HG03064 (cell line): ENCODE data around the gene MRPL19.
A peak's percentile ranks its signal among the peaks of the same experiment; 100 is the strongest.

Source experiments
- ATAC-seq: cut with Tn5 transposase; IDR thresholded peaks from one replicate; pipeline ENCODE4 v1.9.1; 2021; ENCODE audit warnings: low read depth; ENCODE audit not compliant: unreplicated experiment

Gene MRPL19

GRCh38 chr2:75614162-75614651 lies 32.4 kb upstream of the MRPL19 start:
- no peak for ATAC-seq

- ATAC-seq = no peak
Measured at GRCh38 chr2:75616406-75616805, 30.2 kb upstream of the MRPL19 start.

GRCh38 chr2:75616933-75617332 lies 29.6 kb upstream of the MRPL19 start:
- ATAC-seq = no peak

- no peak for ATAC-seq
Measured at GRCh38 chr2:75619956-75620740, 26.4 kb upstream of the MRPL19 start.

GRCh38 chr2:75621228-75621627 lies 25.4 kb upstream of the MRPL19 start:
- no peak for ATAC-seq

- no peak for ATAC-seq
Measured at GRCh38 chr2:75622500-75622899, 24.1 kb upstream of the MRPL19 start.

GRCh38 chr2:75622929-75623328 lies 23.7 kb upstream of the MRPL19 start:
- no peak for ATAC-seq

GRCh38 chr2:75627902-75628504 lies 18.6 kb upstream of the MRPL19 start:
- peak; percentile 74 for ATAC-seq

GRCh38 chr2:75632091-75632701 lies 14.4 kb upstream of the MRPL19 start:
- ATAC-seq = no peak

GRCh38 chr2:75632813-75633212 lies 13.8 kb upstream of the MRPL19 start:
- ATAC-seq = no peak

GRCh38 chr2:75633620-75634019 lies 13.0 kb upstream of the MRPL19 start:
- no peak for ATAC-seq

- ATAC-seq = no peak
Measured at GRCh38 chr2:75634945-75635344, 11.6 kb upstream of the MRPL19 start.

- no peak for ATAC-seq
Measured at GRCh38 chr2:75637568-75637967, 9.0 kb upstream of the MRPL19 start.

GRCh38 chr2:75640621-75641121 lies 5.9 kb upstream of the MRPL19 start:
- ATAC-seq = peak; percentile 86

- no peak for ATAC-seq
Measured at GRCh38 chr2:75641587-75641986, 5.0 kb upstream of the MRPL19 start.

- ATAC-seq = no peak
Measured at GRCh38 chr2:75643980-75644379, 2.6 kb upstream of the MRPL19 start.

GRCh38 chr2:75645643-75646042 lies 940 bp upstream of the MRPL19 start:
- no peak for ATAC-seq

- ATAC-seq = no peak
Measured at GRCh38 chr2:75646090-75646582, 447 bp upstream of the MRPL19 start.

- no peak for ATAC-seq
Measured at GRCh38 chr2:75647771-75648170, 1.2 kb downstream of the MRPL19 start.

- ATAC-seq = no peak
Measured at GRCh38 chr2:75654012-75654411, 7.4 kb downstream of the MRPL19 start.

- no peak for ATAC-seq
Measured at GRCh38 chr2:75655861-75656260, 9.3 kb downstream of the MRPL19 start.
